Nephron progenitor cell (in vitro differentiated cells): ENCODE measurements around the gene AQP6.

ENCODE experiments used
- DNase-seq: peaks from one replicate; pipeline ENCODE4 v3.0.0; 2021
- H3K27ac Mint-ChIP-seq: 2 replicates; pipeline ENCODE4 v1.8.0; 2021; ENCODE audit warnings: mild to moderate bottlenecking, moderate library complexity, mixed read lengths
- H3K27me3 Mint-ChIP-seq: 2 replicates; pipeline ENCODE4 v1.8.0; 2021; ENCODE audit warnings: mild to moderate bottlenecking, low read depth, mixed read lengths; ENCODE audit not compliant: poor library complexity
- H3K36me3 Mint-ChIP-seq: 2 replicates; pipeline ENCODE4 v1.8.0; 2021; ENCODE audit warnings: low read depth, mixed read lengths
- H3K4me1 Mint-ChIP-seq: 2 replicates; pipeline ENCODE4 v1.8.0; 2021; ENCODE audit warnings: mixed read lengths
- H3K4me3 Mint-ChIP-seq: 2 replicates; pipeline ENCODE4 v1.8.0; 2021; ENCODE audit warnings: mild to moderate bottlenecking, moderate library complexity, mixed read lengths
- H3K9me3 Mint-ChIP-seq: 2 replicates; pipeline ENCODE4 v1.8.0; 2021; ENCODE audit warnings: mild to moderate bottlenecking, moderate library complexity, mixed read lengths
- CTCF ChIP-seq: fragments of 200-600 bp; sonication (generic); IDR thresholded peaks from 2 replicates; pipeline ENCODE4 v1.5.0; 2021; ENCODE audit warnings: antibody characterized with exemption

AQP6 gene

GRCh38 chr12:49948866-49949845 lies 23.6 kb upstream of the AQP6 start:
- Mint-ChIP-seq H3K4me3 (no peak overlapping the region), H3K27ac (no peak overlapping the region), H3K27me3 (peaks cover 22% of the 10 kb centered on the region), H3K4me1 (peaks cover 28% of the 10 kb centered on the region), H3K36me3 (no peaks in the 10 kb centered on the region), H3K9me3 (no peaks in the 10 kb centered on the region)
- no peak for TF ChIP-seq CTCF
- DNase-seq: no peak

GRCh38 chr12:49949866-49950265 lies 22.9 kb upstream of the AQP6 start:
- no peak for TF ChIP-seq CTCF
- Mint-ChIP-seq H3K27ac (no peak overlapping the region), H3K4me3 (no peak overlapping the region), H3K4me1 (peaks cover 35% of the 10 kb centered on the region), H3K9me3 (no peaks in the 10 kb centered on the region), H3K36me3 (no peaks in the 10 kb centered on the region), H3K27me3 (peaks cover 22% of the 10 kb centered on the region)
- no peak for DNase-seq

GRCh38 chr12:49950273-49951251 lies 22.2 kb upstream of the AQP6 start, which contains the start of gene AQP2:
Gene AQP2 (plus strand): TSS chr12:49950737. CDS start chr12:49950831, 94 bp downstream.
- Mint-ChIP-seq H3K9me3 (no peaks in the 10 kb centered on the region), H3K27ac (no peak within 1 kb of the TSS), H3K36me3 (no peaks in the 10 kb centered on the region), H3K4me1 (peaks cover 29% of the 10 kb centered on the region), H3K4me3 (no peak within 1 kb of the TSS), H3K27me3 (peaks cover 19% of the 10 kb centered on the region)
- no peak for TF ChIP-seq CTCF
- no peak for DNase-seq

- Mint-ChIP-seq H3K27me3 (peaks cover 28% of the 10 kb centered on the region), H3K27ac (no peak overlapping the region), H3K9me3 (no peaks in the 10 kb centered on the region), H3K4me3 (no peak overlapping the region), H3K36me3 (no peaks in the 10 kb centered on the region), H3K4me1 (peaks cover 26% of the 10 kb centered on the region)
- no peak for TF ChIP-seq CTCF
- DNase-seq: no peak
These were observed 21.1 kb upstream of the AQP6 start for GRCh38 chr12:49951411-49952240.

- no peak for TF ChIP-seq CTCF
- no peaks in the 10 kb centered on the region for H3K9me3 Mint-ChIP-seq
- H3K27ac Mint-ChIP-seq: no peak overlapping the region
- no peak overlapping the region for H3K4me3 Mint-ChIP-seq
- no peak for DNase-seq
- peaks cover 28% of the 10 kb centered on the region for H3K27me3 Mint-ChIP-seq
- H3K36me3 Mint-ChIP-seq: no peaks in the 10 kb centered on the region
- peaks cover 29% of the 10 kb centered on the region for H3K4me1 Mint-ChIP-seq
These were observed 20.2 kb upstream of the AQP6 start for GRCh38 chr12:49952391-49953055.
